Mesenteric fat pad (tissue), 1 donor: ENCODE measurements around the gene ADAMTS17. TPM values are rescaled to one million over a fixed set of nuclear protein-coding genes. Genes with fewer than 3 reads are reported as not detected.

Experiments used
- DNase-seq: peaks from one replicate; pipeline ENCODE4 v3.0.0-alpha.2; 2020; ENCODE audit warnings: low spot score
- total RNA-seq: library from RNA; stranded (reverse); fragmentation: NEBNext Ultra II Directional; extraction: Animal tissue kit (Norgen Biotek cat#: 25700); gene quantifications from one replicate; pipeline ENCODE4 v1.2.1, GENCODE V29; 2021
- donor health status: DM: yes; HTN: yes; CAD: no.

The ADAMTS17 gene
- total RNA-seq, 1 donor from 2014 or later: 2.3 TPM

- DNase-seq: no peak
These were observed 287.2 kb downstream of the ADAMTS17 start for GRCh38 chr15:100054539-100054938.

DNA sequence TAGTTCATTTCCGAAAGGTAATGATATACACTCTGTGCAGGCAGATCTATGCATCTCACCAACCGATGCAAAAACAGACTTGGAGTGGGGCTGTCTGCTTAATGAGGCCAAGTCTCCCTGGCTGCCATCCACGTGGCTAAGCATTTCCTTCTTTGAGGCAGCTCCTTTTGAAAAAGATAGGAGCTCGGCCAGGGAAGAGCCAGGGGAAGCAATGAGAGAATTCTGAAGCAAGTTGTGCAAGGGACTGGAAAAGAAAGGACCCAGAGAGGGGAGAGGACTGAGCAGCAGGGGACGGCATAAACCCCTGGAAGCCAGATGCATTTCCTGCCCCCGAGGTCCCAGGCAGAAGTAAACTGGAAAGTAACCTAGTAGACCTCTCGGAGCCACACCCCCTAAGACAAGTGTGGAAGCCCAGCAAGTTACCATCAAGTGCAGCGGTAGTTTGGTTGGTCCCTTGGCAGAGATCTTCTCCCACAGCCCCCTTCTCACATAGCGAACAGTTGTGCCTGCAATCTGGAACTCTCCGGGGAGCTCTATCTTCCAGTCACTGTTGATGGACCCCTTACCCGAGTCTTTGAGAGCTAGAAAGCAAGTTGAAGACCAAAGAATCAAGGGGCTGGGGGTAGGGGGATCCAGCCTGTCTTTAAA is 288.2 kb downstream of the ADAMTS17 start:
- peak; percentile 20 for DNase-seq

DNA sequence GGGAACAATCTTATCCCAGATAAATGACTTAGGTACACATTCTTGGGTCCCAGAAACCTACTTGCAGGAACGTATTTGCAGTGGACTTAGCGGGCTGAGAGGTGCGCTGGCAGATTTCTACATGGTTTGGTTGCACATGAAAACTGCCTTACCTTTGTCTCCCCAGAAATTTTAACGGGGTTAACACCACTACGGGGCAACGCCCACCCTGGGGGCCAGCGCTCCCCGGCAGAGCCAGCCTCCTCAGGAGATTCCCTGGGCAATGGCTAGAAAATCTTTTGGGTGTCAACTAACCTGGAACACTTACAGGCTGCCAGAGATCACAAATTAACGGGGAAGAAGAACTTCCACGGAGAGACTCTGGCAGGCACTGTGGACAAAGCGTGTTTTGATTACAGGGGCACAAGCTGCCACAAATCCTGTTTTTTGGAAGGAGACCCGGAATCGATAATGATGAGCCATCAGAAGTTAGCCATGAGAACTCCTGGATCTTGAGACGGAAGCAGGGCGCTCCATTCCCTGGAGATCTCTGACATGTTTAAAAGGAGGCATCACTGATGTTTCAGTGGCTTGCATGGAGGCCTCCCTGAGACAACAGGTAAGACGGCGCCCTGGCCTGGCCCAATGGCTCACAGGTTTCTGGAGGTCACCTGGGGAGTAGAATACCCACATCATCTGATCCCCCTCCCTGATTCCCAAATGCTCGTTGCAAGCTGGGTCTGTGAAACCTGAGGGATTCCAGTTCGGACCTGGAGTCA is 288.9 kb downstream of the ADAMTS17 start:
- peak; percentile 53 for DNase-seq

DNA sequence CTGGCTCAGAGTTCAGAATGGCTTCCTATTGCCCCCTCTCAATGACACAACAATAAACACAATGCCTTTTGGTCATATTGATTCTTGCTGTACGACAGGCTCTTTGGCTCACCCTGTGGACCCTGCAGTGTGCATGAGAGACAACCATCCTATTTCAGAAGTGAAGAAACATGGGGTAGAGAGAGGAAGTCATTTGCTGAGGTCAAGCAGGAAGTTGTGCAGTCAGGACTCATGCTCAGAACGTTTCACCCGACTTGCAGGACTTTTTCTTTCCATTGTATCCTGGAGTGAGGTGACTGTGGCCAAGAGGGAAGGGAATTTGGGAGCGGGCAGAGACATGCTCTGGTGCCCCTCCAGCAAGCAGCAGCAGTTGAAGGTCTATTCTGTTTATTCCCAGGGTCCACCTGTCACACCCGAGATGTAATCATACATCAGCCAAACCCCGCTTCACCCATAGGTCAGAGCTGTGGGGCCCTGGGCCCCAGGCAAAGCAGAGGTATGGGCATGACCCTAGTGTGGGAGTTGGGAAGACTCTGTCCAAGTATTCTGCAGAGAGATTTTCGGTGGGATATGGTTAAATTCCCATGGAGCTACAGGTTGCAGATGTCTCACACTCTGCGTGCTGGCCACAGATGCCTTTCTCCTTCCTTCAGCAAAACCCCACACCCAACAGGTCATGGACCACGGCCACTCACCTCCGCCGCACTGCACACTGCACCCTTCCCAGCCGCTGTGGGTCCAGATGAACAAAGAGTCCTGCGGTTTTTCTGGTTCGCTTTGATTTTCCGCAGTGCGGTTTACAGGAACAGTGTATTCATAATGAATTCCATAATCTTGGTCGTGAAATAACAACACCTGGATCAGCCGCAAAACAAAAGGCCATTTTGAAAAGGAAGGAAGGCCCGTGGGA is 290.6 kb downstream of the ADAMTS17 start:
- peak; percentile 64 for DNase-seq

- peak; percentile 68 for DNase-seq
These were observed 291.6 kb downstream of the ADAMTS17 start for GRCh38 chr15:100049936-100050876.

DNA sequence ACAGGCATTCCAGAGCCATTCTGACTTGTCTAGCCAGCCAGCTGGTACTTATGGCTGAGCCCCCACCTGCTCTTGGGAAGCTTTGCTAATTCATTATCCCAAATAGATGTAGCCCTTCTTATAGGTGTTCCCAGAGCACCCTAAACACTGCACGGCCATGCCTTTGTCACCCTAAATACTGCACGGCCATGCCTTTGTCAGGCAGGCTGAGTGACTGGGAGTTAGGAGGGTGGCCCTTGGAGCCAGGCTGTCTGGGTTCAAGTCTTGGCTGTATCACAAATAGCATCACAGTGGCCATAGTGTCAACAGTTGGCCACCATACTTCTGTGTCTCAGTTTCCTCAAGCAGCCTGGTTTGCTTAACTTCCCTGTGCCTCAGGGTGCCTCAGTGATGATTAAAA is 292.3 kb downstream of the ADAMTS17 start:
- peak; percentile 51 for DNase-seq

GRCh38 chr15:100048736-100049135 is 293.0 kb downstream of the ADAMTS17 start:
- DNase-seq: peak; percentile 81

DNA sequence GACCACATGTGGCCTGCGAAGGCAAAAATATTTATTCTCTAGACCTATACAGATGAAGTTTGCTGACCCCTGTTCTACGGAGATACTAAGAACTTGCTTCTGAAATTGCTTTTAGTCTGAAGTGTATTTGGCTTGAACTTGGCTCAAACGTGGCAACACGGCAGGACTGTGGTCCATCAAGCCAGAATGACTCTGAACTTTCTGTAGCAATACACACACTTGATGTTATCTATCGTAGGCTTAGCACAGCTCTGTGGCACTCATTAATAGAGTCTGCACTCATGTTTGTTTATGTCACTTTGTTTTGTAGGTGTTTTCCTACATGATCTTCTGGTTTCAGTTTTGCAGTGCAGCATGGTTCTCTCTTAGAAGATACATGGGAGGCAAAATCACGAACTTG is 298.1 kb downstream of the ADAMTS17 start:
- no peak for DNase-seq

DNA sequence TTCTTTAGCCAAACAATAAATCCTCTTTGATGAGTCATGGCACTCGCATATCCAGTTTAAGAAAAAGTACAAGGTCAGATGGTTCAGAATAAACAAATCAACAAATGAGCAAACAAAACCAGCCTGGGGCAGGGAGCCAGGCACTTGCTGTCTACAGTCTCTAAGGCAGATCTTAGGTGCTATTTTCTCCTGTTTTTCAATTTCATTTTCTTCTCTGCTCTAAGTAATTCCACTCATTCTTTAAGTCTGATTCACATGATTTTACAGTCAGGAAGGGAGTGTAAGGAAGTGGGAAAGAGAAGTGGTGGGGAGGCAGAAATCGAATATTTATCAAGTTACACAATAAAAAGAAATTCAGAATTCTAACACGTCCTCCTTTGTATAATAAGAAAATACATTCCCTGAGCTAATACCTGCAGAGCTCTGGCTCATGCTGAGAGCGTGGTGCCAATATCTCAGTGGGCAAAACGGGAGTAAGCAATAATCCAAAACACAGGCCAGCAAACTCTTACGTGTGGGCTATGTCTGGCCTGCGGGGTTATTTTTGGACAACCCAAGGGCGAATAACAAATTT is 298.6 kb downstream of the ADAMTS17 start:
- no peak for DNase-seq

- peak; percentile 41 for DNase-seq
These were observed 299.2 kb downstream of the ADAMTS17 start for GRCh38 chr15:100042558-100042957.

DNA sequence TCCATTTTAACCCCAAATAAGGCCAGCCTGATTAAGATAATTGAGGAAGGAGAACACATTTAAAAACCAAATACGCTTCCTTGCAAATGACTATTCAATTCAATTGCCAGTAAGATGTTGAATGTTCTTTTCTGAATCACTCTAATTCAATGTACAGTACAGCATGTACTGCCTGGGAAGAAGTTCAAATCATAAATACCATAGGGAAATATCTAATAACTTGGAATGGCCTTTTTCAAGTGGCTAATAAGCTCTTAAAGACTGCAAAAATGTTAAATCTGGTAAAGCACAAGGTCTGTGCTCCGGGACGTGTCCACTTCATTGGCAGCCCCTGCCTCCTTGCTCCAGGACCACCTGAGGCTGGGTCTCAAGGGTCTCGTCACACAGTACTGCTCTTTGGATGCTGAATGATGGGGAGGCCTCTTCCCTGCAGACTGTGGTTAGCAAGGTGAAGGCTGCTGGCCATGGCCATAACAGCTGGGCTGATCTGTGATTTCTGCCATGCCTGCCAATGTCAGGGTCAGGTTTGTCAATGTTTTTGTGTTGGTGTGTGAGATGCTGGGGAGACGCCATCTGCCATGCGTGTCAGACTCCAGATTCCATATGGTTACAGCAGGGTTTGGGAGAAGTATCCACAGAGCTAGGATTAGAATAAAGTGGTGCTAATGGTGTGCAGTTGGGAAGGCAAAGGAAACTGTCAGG is 300.5 kb downstream of the ADAMTS17 start:
- DNase-seq: peak; percentile 64

DNA sequence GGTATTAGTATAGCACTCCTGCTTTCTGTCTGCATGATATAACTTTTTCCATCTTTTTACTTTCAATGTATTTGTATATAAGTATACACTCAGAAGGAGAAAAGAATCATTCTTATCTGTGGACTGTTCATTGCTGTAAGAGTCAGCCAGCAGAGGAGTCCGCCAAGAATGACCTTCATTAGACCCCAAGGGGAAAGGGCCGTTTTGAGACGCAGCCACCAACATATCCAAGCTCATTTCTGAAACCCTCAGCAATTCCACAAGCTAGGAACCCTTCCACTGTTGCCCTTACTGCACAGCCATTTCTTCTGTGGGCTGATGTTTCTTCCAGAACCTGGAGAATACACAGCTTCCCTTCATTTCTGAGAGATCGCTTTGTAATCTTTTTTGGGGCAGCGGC is 301.8 kb downstream of the ADAMTS17 start:
- DNase-seq: peak; percentile 18

DNA sequence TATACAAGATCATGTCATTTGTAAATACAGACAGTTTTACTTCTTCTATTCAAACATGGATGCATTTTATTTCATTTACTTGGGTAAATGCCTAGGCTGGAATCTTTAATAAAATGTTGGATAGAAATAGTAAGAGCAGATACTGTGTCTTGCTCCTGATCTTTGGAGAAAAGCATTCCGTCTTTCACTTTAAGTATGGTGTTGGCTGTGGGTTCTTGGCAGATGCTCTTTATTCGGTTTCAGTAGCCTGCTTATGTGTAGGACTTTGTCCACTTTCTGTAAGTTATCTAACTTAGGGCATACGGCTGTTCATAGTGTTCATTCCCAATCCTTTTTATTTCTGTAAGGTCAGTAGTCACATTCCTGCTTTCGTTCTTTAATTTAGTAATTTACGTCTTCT is 303.0 kb downstream of the ADAMTS17 start:
- no peak for DNase-seq

DNA sequence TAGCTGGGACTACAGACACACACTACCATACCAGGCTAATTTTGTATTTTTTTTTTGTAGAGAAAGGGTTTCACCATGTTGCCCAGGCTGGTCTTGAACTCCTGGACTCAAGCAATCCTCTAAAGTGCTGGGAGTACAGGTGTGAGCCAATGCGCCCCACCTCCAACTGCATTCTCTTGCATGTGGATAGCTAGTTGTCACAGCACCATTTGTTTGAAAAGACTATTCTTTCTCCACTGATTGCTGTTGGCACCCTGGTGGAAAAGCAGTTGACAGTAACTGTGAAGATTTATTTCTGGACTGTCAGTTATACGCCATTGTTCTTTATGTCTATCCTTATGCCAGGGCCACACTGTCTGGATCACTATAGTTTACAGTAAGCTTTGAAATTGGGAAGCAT is 303.9 kb downstream of the ADAMTS17 start:
- DNase-seq: no peak

GRCh38 chr15:100036015-100036414 is 305.8 kb downstream of the ADAMTS17 start:
- DNase-seq: no peak

DNA sequence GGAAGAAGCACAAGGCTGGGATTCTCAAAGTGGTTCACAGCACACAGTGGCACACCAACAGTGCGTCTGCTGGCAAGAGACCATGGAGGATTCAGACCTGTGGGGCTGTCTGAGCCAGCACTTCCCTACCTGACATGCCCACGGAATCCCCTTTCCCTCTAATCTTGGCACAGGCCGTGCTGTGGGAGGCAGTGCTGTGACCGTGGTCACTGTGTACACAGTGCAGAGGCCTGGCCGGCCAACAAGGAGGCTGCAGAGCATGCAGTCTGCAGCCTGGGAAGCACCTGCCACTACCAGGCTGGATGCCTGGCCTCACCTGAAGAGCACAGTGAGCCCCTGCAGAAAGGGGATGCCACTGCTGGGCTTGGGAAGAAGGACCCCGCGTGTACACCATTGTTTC is 307.6 kb downstream of the ADAMTS17 start:
- no peak for DNase-seq

DNA sequence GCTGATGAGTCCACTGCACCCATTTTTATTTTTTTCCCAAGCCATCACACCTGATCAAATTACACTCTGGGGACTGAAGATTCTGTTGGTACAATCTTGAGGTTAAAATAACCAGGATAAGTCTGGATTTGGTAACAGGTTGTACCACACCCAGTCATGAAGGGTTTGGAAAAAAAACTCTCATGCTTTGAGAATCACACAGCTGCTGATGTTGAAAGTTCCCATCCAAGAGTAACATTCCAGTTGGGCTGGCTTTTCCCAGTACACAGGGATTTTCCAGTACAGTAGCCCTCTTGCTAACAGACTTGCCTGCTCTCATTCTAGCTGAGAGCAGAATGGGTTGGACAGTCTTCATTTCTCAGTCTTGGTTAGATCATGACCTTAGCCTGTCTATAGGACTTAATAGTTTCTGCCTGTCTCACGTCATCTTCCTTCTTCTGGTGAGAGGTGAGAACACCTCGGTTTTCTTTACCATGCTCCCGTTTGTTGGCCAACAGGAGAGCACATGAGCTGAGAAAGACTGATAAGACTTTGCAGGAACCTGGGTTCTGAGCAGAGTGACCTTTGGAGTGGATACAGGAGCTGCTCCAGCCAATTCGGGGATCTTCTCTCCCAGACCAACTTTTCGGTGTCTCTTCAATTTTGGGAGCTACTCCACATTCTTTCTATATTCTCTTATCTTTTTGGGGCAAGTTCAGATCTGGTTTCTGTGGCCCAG is 308.5 kb downstream of the ADAMTS17 start:
- DNase-seq: no peak

- DNase-seq: no peak
These were observed 309.3 kb downstream of the ADAMTS17 start for GRCh38 chr15:100032358-100033085.
